B cell (primary cell): Measurements from ENCODE around the gene SELENON. TPM values are rescaled to one million over a fixed set of nuclear protein-coding genes. Genes with fewer than 3 reads are reported as not detected.

Experiments
- ATAC-seq: fragments of 200-7000 bp; cut with Tn5 transposase; one replicate; pipeline ENCODE4 v1.10.0; 2021; ENCODE audit warnings: low read depth, mild to moderate bottlenecking, moderate number of reproducible peaks, moderate library complexity
- CTCF ChIA-PET: fragments of 350-600 bp; sonication (Branson Sonifier 250); formaldehyde crosslinking; loops from one replicate; lab custom pipeline; 2021; ENCODE audit warnings: antibody characterized with exemption, inconsistent platforms; lab: Charles Lee
- POLR2A ChIA-PET: fragments of 350-600 bp; sonication (Branson Sonifier 250); formaldehyde crosslinking; loops from one replicate; lab custom pipeline; 2021; ENCODE audit warnings: antibody characterized with exemption; lab: Charles Lee
- DNase-seq: peaks from one replicate; pipeline ENCODE4 v3.0.0; 2013
- H2AFZ ChIP-seq: 2 replicates; pipeline ENCODE4 v1.6.1; 2012; ENCODE audit warnings: mild to moderate bottlenecking, low read depth, low read length; ENCODE audit not compliant: insufficient read depth, poor library complexity, severe bottlenecking
- H3K27ac ChIP-seq, 2 donors: 1 replicate in 1 of 2; 2 replicates in 1 of 2; pipeline ENCODE4 v1.5.1; 2012 to 2013; ENCODE audit warnings: low read length in 2 of 2, mild to moderate bottlenecking in 2 of 2, moderate library complexity in 1 of 2
- H3K27me3 ChIP-seq, 4 experiments: fragments of 200-600 bp in 1 of 4; sonication (generic) in 1 of 4; replicated peaks in 1 of 4; 1 replicate in 2 of 4; 2 replicates in 2 of 4; pipeline versions ENCODE4 v1.6.1 to v1.7.0; 2013 to 2016; ENCODE audit warnings: low read length in 3 of 4, mild to moderate bottlenecking in 2 of 4, mixed read lengths in 1 of 4, moderate library complexity in 1 of 4; ENCODE audit not compliant: insufficient read depth in 4 of 4, control insufficient read depth in 3 of 4; ENCODE audit errors: control extremely low read depth in 1 of 4
- H3K36me3 ChIP-seq, 2 experiments: replicated peaks in 1 of 2; 1 replicate in 1 of 2; 2 replicates in 1 of 2; pipeline versions ENCODE4 v1.6.1 to v1.7.1; 2013; ENCODE audit warnings: low read length in 1 of 2; ENCODE audit not compliant: insufficient read depth in 2 of 2, control insufficient read depth in 1 of 2; ENCODE audit errors: control extremely low read depth in 1 of 2, extremely low read depth in 1 of 2
- H3K4me1 ChIP-seq, 2 donors: fragments of 200-600 bp in 1 of 2; sonication (generic) in 1 of 2; 1 replicate in 1 of 2; 2 replicates in 1 of 2; pipeline versions ENCODE4 v1.5.1 to v1.6.1; 2013 to 2017; ENCODE audit warnings: low read length in 2 of 2; ENCODE audit not compliant: control insufficient read depth in 2 of 2, insufficient read depth in 2 of 2
- H3K4me2 ChIP-seq: replicated peaks from 2 replicates; pipeline ENCODE3; 2012; ENCODE audit warnings: mild to moderate bottlenecking, low read depth, low read length; ENCODE audit not compliant: poor library complexity, severe bottlenecking
- H3K4me3 ChIP-seq, 5 experiments: fragments of 200-600 bp in 1 of 5; sonication (generic) in 1 of 5; 1 replicate in 3 of 5; 2 replicates in 2 of 5; pipeline versions ENCODE4 v1.5.1 to v1.7.0; 2011 to 2016; ENCODE audit warnings: low read length in 4 of 5, mild to moderate bottlenecking in 4 of 5, low read depth in 2 of 5, control low read depth in 1 of 5, moderate library complexity in 1 of 5; ENCODE audit not compliant: insufficient read depth in 1 of 5; ENCODE audit errors: control extremely low read depth in 1 of 5, extremely low read depth in 1 of 5
- H3K79me2 ChIP-seq: fragments of 200-600 bp; sonication (generic); one replicate; pipeline ENCODE4 v1.6.0; 2016; ENCODE audit warnings: low read length; ENCODE audit not compliant: control insufficient read depth, insufficient read depth
- H3K9ac ChIP-seq: fragments of 200-600 bp; sonication (generic); 2 replicates; pipeline ENCODE4 v1.6.1; 2017; ENCODE audit warnings: mild to moderate bottlenecking, low read length, moderate library complexity
- H3K9me3 ChIP-seq, 3 donors: one replicate each; pipeline versions ENCODE4 v1.6.1 to v1.7.1; 2013; ENCODE audit warnings: low read length in 2 of 3; ENCODE audit not compliant: control insufficient read depth in 2 of 3, insufficient read depth in 1 of 3; ENCODE audit errors: control extremely low read depth in 1 of 3
- H4K20me1 ChIP-seq: 2 replicates; pipeline ENCODE4 v1.6.0; 2012; ENCODE audit warnings: mild to moderate bottlenecking, low read length; ENCODE audit not compliant: insufficient read depth, control insufficient read depth, poor library complexity, severe bottlenecking
- H3K27ac Mint-ChIP-seq: one replicate; pipeline ENCODE4 v1.8.0; 2021; ENCODE audit warnings: mixed read lengths
- H3K27me3 Mint-ChIP-seq: one replicate; pipeline ENCODE4 v1.8.0; 2021; ENCODE audit warnings: mixed read lengths
- H3K4me1 Mint-ChIP-seq: one replicate; pipeline ENCODE4 v1.8.0; 2021; ENCODE audit warnings: mixed read lengths
- H3K4me3 Mint-ChIP-seq: one replicate; pipeline ENCODE4 v1.8.0; 2021; ENCODE audit warnings: mixed read lengths
- H3K9me3 Mint-ChIP-seq: one replicate; pipeline ENCODE4 v1.8.0; 2022; ENCODE audit warnings: mixed read lengths; ENCODE audit not compliant: insufficient read depth
- EZH2 ChIP-seq: IDR thresholded peaks from 2 replicates; pipeline ENCODE4 v1.6.1; 2012; ENCODE audit warnings: borderline replicate concordance, low read depth, mild to moderate bottlenecking, moderate library complexity, low read length; ENCODE audit not compliant: insufficient read depth, poor library complexity, severe bottlenecking
- WGBS: methylation state at CpG from one replicate; pipeline ENCODE4 v1.1.5; 2013; ENCODE audit warnings: missing lambda C conversion rate; ENCODE audit not compliant: insufficient coverage; 5-methylcytosine and 5-hydroxymethylcytosine counted together
- intact Hi-C: fragments of 100-400 bp; cut with micrococcal nuclease; formaldehyde crosslinking; loops from one replicate; pipeline ENCODE4 v1.10.0; 2022
- polyA plus RNA-seq: library from polyadenylated mRNA; depleted of rRNA; stranded (reverse); fragments of >200 nt; gene quantifications from 2 replicates; pipeline ENCODE4 v1.2.3, GENCODE V29; 2012
- total RNA-seq, 2 donors: library from RNA; stranded (reverse); fragments of 120-200 nt in 1 of 2; gene quantifications; 1 replicate in 1 of 2; 2 replicates in 1 of 2; pipeline versions ENCODE4 v1.2.3 to v1.2.4, GENCODE V29; 2013 to 2022
- TF ChIP-seq, protein P1 (sequence below): fragments of 200-600 bp; IDR thresholded peaks from one replicate; pipeline ENCODE4 v1.8.0; 2022; ENCODE audit warnings: antibody characterized with exemption, mild to moderate bottlenecking

SELENON gene
- total and polyA plus RNA-seq, 2 donors (not counting 1 experiment from before 2014, with no cell fraction given): 10.9 to 16.5 TPM

DNA sequence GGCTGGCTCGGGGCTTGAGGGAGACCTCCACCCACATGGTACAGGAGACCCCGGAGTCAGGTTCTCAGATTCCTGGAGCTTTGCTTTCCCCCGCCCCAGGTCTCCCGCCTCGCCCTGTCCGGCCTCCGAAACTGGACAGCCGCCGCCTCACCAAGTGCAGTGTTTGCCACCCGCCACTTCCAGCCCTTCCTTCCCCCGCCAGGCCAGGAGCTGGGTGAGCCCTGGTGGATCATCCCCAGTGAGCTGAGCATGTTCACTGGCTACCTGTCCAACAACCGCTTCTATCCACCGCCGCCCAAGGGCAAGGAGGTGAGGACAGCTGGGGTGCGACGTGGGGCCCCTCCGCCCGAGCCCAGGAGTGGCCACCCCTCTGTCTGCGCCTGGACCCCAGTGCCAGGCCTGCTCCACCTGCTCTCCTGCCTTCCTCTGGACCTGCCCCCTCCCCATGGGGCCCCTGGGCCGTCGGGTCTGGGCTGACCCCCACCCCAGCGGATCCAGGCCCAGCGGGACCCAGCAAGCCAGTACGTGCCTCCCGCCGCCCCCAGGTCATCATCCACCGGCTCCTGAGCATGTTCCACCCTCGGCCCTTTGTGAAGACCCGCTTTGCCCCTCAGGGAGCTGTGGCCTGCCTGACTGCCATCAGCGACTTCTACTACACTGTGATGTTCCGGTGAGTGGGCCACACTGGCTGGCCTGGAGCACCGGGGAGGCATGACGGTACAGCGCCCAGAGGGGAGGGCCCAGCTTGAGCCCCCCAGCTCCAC is 8.7 kb downstream of the SELENON start:
- no peak overlapping the region for H3K27ac ChIP-seq
- CTCF ChIA-PET: interaction anchor here (1.3 to 6.1 kb wide), 7 partner anchors 7 to 305 kb away, joined by 4 to 59 read pairs (median 12); partner anchors contain the start of gene SELENON
- H3K79me2 ChIP-seq: no peaks in the 10 kb centered on the region
- no peaks in the 10 kb centered on the region for H3K27me3 Mint-ChIP-seq
- no peaks in the 10 kb centered on the region for H3K27me3 ChIP-seq
- WGBS: 86% methylated on average over 34 of the region's 34 CpGs
- TF ChIP-seq, protein P1, sequence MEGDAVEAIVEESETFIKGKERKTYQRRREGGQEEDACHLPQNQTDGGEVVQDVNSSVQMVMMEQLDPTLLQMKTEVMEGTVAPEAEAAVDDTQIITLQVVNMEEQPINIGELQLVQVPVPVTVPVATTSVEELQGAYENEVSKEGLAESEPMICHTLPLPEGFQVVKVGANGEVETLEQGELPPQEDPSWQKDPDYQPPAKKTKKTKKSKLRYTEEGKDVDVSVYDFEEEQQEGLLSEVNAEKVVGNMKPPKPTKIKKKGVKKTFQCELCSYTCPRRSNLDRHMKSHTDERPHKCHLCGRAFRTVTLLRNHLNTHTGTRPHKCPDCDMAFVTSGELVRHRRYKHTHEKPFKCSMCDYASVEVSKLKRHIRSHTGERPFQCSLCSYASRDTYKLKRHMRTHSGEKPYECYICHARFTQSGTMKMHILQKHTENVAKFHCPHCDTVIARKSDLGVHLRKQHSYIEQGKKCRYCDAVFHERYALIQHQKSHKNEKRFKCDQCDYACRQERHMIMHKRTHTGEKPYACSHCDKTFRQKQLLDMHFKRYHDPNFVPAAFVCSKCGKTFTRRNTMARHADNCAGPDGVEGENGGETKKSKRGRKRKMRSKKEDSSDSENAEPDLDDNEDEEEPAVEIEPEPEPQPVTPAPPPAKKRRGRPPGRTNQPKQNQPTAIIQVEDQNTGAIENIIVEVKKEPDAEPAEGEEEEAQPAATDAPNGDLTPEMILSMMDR: no peak
- no peak for TF ChIP-seq EZH2
- H3K9me3 Mint-ChIP-seq: no peaks in the 10 kb centered on the region
- no peak overlapping the region for H3K4me3 ChIP-seq
- no peak for ATAC-seq
- peaks cover 0 to 3% of the 10 kb centered on the region in 2 experiments for H3K36me3 ChIP-seq
- no peak for DNase-seq
- POLR2A ChIA-PET: no interaction called here
- H4K20me1 ChIP-seq: no peaks in the 10 kb centered on the region
- H3K4me2 ChIP-seq: peak overlapping the region; percentile 50
- H3K9me3 ChIP-seq: no peaks in the 10 kb centered on the region
- no peak overlapping the region for H3K27ac Mint-ChIP-seq
- no peak overlapping the region for H3K9ac ChIP-seq
- H3K4me3 Mint-ChIP-seq: no peak overlapping the region
- H2AFZ ChIP-seq: no peak overlapping the region
- peaks cover 11 to 23% of the 10 kb centered on the region in 2 donors for H3K4me1 ChIP-seq
- intact Hi-C loops: no loop called here
- H3K4me1 Mint-ChIP-seq: peaks cover 21% of the 10 kb centered on the region

DNA sequence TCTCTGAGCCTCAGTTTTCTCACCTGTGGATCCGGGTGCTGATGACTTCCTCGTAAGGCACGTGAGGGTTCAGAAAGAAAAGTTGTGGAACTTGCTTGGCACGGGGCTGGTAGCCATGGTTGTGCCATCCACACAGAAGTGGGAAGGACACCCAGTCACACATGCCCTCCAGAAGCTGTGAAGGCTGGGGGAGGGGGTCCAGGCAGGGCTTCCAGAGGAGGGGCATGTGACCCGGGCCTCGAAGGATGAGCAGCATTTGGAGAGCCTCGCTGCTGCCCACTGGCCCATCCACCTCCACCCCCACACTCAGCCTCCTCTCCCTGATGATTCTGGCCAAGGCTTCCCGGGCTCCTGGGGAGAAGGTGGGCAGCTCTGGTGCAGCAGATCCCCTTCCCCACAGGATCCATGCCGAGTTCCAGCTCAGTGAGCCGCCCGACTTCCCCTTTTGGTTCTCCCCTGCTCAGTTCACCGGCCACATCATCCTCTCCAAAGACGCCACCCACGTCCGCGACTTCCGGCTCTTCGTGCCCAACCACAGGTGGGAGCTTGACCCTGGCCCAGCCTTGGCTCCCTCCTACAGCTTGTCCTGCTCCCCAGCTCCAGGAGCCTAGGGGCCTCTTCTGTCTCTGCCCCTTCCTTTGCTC is 9.4 kb downstream of the SELENON start:
- peak; percentile 50 for ATAC-seq
- Histone ChIP-seq H3K27me3 (no peaks in the 10 kb centered on the region), H3K79me2 (no peaks in the 10 kb centered on the region), H4K20me1 (no peaks in the 10 kb centered on the region), H3K4me3 (no peak overlapping the region), H3K4me2 (peak overlapping the region; percentile 50), H3K27ac (no peak overlapping the region), H3K9ac (no peak overlapping the region), H3K4me1 (peaks cover 11 to 23% of the 10 kb centered on the region in 2 donors), H2AFZ (no peak overlapping the region), H3K36me3 (peaks cover 0 to 3% of the 10 kb centered on the region in 2 experiments), H3K9me3 (no peaks in the 10 kb centered on the region)
- CTCF ChIA-PET: interaction anchor here (1.2 to 6.1 kb wide), 13 partner anchors 8 to 306 kb away, joined by 3 to 59 read pairs (median 7); partner anchors contain the start of genes MTFR1L and SELENON
- peak; percentile 57 for DNase-seq
- 42% methylated on average over 16 of the region's 18 CpGs for WGBS
- Mint-ChIP-seq H3K27me3 (no peaks in the 10 kb centered on the region), H3K4me3 (peak overlapping the region; percentile 47), H3K9me3 (no peaks in the 10 kb centered on the region), H3K27ac (peak overlapping the region; percentile 22), H3K4me1 (peaks cover 21% of the 10 kb centered on the region)
- POLR2A ChIA-PET: interaction anchor here (0.6 to 1.5 kb wide), 3 partner anchors 8 to 244 kb away, joined by 3 to 4 read pairs (median 3); partner anchors contain the start of gene MTFR1L
- TF ChIP-seq EZH2: no peak
- TF ChIP-seq, protein P1: no peak
- intact Hi-C loops: no loop called here
